GM18511 (cell line): ENCODE measurements around the gene GPAM.
"Not testable (repeated sequence)": the region's sequence is repeated elsewhere in the genome, so short reads cannot be mapped to it uniquely, and the experiment has no call there.

ENCODE experiments used
- ATAC-seq: cut with Tn5 transposase; IDR thresholded peaks from one replicate; pipeline ENCODE4 v1.9.1; 2021; ENCODE audit warnings: mild to moderate bottlenecking, moderate library complexity; ENCODE audit not compliant: unreplicated experiment

GPAM gene

GRCh38 chr10:112183329-112184051 is at the start of gene GPAM:
Gene GPAM (minus strand): TSS chr10:112183765. CDS start chr10:112181784, 1,981 bp downstream.
- ATAC-seq = peak; percentile 95

GRCh38 chr10:112232670-112233069 is 49.1 kb upstream of the GPAM start:
- ATAC-seq = no peak

- ATAC-seq = no peak
These were observed 48.2 kb upstream of the GPAM start for GRCh38 chr10:112231602-112232400.

GRCh38 chr10:112230325-112230988 is 46.9 kb upstream of the GPAM start:
- ATAC-seq = no peak

- no peak for ATAC-seq
These were observed 46.3 kb upstream of the GPAM start for GRCh38 chr10:112229901-112230300.

GRCh38 chr10:112229096-112229495 is 45.5 kb upstream of the GPAM start:
- no peak for ATAC-seq

GRCh38 chr10:112228366-112229088 is 45.0 kb upstream of the GPAM start:
- not testable (repeated sequence) for ATAC-seq

GRCh38 chr10:112227331-112227987 is 43.9 kb upstream of the GPAM start:
- ATAC-seq = no peak

- ATAC-seq = no peak
These were observed 43.1 kb upstream of the GPAM start for GRCh38 chr10:112226439-112227248.

GRCh38 chr10:112225771-112226438 is 42.3 kb upstream of the GPAM start:
- ATAC-seq = no peak

GRCh38 chr10:112224933-112225529 is 41.5 kb upstream of the GPAM start:
- ATAC-seq = no peak

- no peak for ATAC-seq
These were observed 40.2 kb upstream of the GPAM start for GRCh38 chr10:112223725-112224124.

GRCh38 chr10:112222799-112223198 is 39.2 kb upstream of the GPAM start:
- no peak for ATAC-seq

- ATAC-seq = no peak
These were observed 38.0 kb upstream of the GPAM start for GRCh38 chr10:112221545-112221944.

GRCh38 chr10:112218960-112219359 is 35.4 kb upstream of the GPAM start:
- ATAC-seq = no peak

GRCh38 chr10:112218036-112218390 is 34.4 kb upstream of the GPAM start:
- ATAC-seq = no peak

- ATAC-seq = no peak
These were observed 33.9 kb upstream of the GPAM start for GRCh38 chr10:112217386-112218035.

GRCh38 chr10:112216966-112217365 is 33.4 kb upstream of the GPAM start:
- no peak for ATAC-seq
